Thyroid gland (tissue), 4 donors: ENCODE results near the gene CNTNAP5.

Source experiments
- CTCF ChIP-seq, 6 experiments: fragments of 200-600 bp in 3 of 6; fragments of 450-650 bp in 3 of 6; sonication (generic) in 3 of 6; IDR thresholded peaks; one replicate each; pipeline ENCODE4 v1.5.1; 2016 to 2019; ENCODE audit warnings: antibody characterized with exemption in 6 of 6, mild to moderate bottlenecking in 2 of 6, inconsistent platforms in 1 of 6, moderate library complexity in 1 of 6
- POLR2A ChIP-seq, 2 donors: fragments of 450-650 bp; IDR thresholded peaks; one replicate each; pipeline ENCODE4 v1.6.1; 2017; ENCODE audit warnings: antibody characterized with exemption in 2 of 2, mild to moderate bottlenecking in 2 of 2, moderate library complexity in 1 of 2

- TF ChIP-seq POLR2A (IDR thresholded peaks at IDR 0.05) (no peak), CTCF (IDR thresholded peaks at IDR 0.05) (no peak)
These were observed 355.2 kb downstream of the CNTNAP5 start for GRCh38 chr2:124380221-124380749.
